Mesodermal cell (in vitro differentiated cells): ENCODE results near the gene ITGA4. TPM values are rescaled to one million over a fixed set of nuclear protein-coding genes. Genes with fewer than 3 reads are reported as not detected.

Source experiments
- H3K27ac ChIP-seq: 2 replicates; pipeline ENCODE4 v1.7.0; 2013; ENCODE audit warnings: mild to moderate bottlenecking, low read depth, low read length, moderate library complexity; ENCODE audit not compliant: severe bottlenecking
- H3K36me3 ChIP-seq: 2 replicates; pipeline ENCODE4 v1.7.1; 2013; ENCODE audit warnings: mild to moderate bottlenecking, low read length, moderate library complexity; ENCODE audit not compliant: control insufficient read depth, insufficient read depth
- H3K4me1 ChIP-seq: one replicate; pipeline ENCODE4 v1.7.1; 2013; ENCODE audit warnings: mild to moderate bottlenecking, low read length; ENCODE audit not compliant: insufficient read depth, control insufficient read depth, poor library complexity, severe bottlenecking
- H3K4me3 ChIP-seq: 2 replicates; pipeline ENCODE4 v1.7.0; 2013; ENCODE audit warnings: low read length, control low read depth, mild to moderate bottlenecking; ENCODE audit not compliant: insufficient read depth, poor library complexity, severe bottlenecking; ENCODE audit errors: extremely low read depth
- H3K9me3 ChIP-seq: 2 replicates; pipeline ENCODE4 v1.7.1; 2013; ENCODE audit warnings: mild to moderate bottlenecking, low read length, moderate library complexity; ENCODE audit not compliant: control insufficient read depth
- WGBS, 2 experiments: methylation state at CpG; one replicate each; pipeline ENCODE4 v1.1.5; 2013; ENCODE audit warnings: missing lambda C conversion rate in 2 of 2; ENCODE audit not compliant: insufficient coverage in 2 of 2; 5-methylcytosine and 5-hydroxymethylcytosine counted together
- polyA plus RNA-seq, 2 experiments: library from polyadenylated mRNA; stranded (reverse); fragments of 50-300 nt; gene quantifications; one replicate each; pipeline ENCODE4 v1.2.3, GENCODE V29; 2013

The ITGA4 gene
- polyA plus RNA-seq (2013, experiment 1 of 2) = 19.0 TPM
- polyA plus RNA-seq (2013, experiment 2 of 2) = 16.0 TPM

DNA sequence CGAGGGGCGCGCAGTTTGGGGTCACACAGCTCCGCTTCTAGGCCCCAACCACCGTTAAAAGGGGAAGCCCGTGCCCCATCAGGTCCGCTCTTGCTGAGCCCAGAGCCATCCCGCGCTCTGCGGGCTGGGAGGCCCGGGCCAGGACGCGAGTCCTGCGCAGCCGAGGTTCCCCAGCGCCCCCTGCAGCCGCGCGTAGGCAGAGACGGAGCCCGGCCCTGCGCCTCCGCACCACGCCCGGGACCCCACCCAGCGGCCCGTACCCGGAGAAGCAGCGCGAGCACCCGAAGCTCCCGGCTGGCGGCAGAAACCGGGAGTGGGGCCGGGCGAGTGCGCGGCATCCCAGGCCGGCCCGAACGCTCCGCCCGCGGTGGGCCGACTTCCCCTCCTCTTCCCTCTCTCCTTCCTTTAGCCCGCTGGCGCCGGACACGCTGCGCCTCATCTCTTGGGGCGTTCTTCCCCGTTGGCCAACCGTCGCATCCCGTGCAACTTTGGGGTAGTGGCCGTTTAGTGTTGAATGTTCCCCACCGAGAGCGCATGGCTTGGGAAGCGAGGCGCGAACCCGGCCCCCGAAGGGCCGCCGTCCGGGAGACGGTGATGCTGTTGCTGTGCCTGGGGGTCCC, at the start of gene ITGA4:
ITGA4 (plus strand) TSS at position 266 of the 620 bp plus-strand sequence; CDS start at position 535, 269 bp downstream.
- H3K4me3 ChIP-seq = peak within 1 kb of the TSS; percentile 57
- H3K4me1 ChIP-seq = no peaks in the 10 kb centered on the region
- H3K36me3 ChIP-seq = no peaks in the 10 kb centered on the region
- no peaks in the 10 kb centered on the region for H3K9me3 ChIP-seq
- WGBS, 2 experiments = 0 to 1% methylated on average over 44 to 53 of the region's 67 CpGs
- H3K27ac ChIP-seq = no peak within 1 kb of the TSS

DNA sequence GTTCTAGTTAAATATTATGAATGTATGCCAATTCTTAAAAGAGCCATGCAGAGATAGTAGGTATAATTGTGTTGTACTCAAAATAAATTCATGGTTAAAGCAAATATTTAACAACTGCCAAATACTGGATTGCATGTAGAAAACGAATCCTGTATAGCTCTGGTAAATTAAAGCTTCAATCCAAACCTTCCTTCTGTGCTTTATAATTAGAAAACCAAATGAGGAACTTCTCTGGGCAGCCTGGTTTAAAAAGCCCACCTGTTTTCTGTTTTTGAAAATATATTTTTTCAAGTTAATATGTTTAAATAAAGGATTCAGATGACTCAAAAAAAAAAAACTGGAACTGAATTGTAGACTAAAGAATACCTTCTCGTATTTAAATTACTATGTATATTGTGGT, 48.3 kb upstream of the ITGA4 start:
- no peak overlapping the region for H3K27ac ChIP-seq
- H3K4me3 ChIP-seq = no peak overlapping the region
- WGBS, 2 experiments = no CpG with 5 or more reads among the region's 2 CpGs
- no peaks in the 10 kb centered on the region for H3K36me3 ChIP-seq
- no peaks in the 10 kb centered on the region for H3K9me3 ChIP-seq
- no peaks in the 10 kb centered on the region for H3K4me1 ChIP-seq

DNA sequence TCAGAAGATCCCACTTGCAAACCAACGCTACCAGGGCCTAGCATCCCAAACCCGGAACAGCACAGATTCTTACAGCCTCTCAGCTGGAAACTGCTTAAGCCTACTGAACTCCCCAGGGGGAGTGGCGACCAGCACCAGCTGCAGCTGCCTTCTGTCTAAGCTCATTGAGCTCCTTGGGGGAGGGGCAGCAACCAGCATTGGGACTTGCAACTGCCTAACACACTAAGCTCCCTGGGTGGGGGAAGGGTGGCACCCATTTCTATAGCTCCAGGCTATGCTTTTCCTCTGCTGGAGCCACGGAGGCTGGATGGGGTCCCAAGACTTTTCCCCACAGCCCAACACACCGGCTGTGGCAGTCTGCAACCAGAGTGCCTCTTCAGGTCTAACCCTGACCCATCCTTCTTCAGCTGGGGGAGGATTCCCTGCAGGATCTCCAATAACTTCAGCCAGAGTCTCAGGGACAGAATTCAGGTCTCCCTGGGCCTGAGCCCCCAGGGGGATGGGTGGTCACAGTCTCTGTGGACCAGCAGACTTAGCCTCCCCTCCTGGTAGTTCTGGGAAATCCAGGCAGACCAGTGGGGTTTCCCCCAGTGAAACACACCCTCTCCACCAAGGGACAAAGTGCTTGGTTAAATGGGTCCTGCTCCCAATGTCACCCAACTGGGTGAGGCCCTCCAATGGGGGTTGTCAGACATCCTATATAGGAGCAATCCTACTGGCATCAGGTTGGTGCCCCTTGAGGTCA, 45.9 kb upstream of the ITGA4 start:
- Histone ChIP-seq H3K9me3 (no peaks in the 10 kb centered on the region), H3K36me3 (no peaks in the 10 kb centered on the region), H3K4me3 (no peak overlapping the region), H3K27ac (no peak overlapping the region), H3K4me1 (no peaks in the 10 kb centered on the region)
- WGBS, 2 experiments = 27 to 64% methylated on average over 2 to 5 of the region's 5 CpGs

DNA sequence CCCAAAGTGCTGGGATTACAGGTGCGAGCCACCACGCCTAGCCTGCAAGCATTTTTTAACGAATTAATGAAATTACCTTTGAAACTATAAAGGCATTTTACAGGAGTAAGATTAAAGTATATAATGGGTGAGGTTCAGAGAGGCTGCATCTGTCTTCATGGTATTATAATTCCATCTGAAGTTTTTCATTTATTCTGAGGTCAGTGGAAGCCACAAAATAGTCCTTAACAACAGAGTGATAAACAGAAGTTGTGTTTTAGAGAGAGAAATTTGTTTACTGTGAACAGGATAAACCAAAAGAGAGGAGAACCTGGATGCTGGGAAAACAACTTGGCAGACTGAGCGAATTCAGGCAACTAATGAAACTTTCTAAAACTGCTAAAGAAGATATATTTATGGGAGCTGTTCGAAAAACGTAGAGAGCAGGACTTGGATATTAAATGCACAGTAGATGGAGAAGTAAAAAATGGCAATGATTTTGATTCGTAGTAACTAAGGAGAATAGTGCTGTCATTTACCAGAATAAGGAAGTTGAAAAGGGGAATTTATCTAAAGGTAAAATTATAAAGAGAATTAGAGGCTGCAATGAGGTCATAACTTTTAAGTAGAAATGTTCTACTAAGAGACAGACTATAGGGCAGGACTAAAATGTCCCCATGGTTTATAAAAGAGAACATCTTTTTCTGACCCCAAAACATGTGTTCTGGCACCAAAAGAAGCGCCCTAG, 37.9 kb upstream of the ITGA4 start:
- Histone ChIP-seq H3K36me3 (no peaks in the 10 kb centered on the region), H3K4me3 (no peak overlapping the region), H3K27ac (no peak overlapping the region), H3K9me3 (no peaks in the 10 kb centered on the region), H3K4me1 (no peaks in the 10 kb centered on the region)
- WGBS, 2 experiments = 95 to 96% methylated on average over 5 to 6 of the region's 8 CpGs

DNA sequence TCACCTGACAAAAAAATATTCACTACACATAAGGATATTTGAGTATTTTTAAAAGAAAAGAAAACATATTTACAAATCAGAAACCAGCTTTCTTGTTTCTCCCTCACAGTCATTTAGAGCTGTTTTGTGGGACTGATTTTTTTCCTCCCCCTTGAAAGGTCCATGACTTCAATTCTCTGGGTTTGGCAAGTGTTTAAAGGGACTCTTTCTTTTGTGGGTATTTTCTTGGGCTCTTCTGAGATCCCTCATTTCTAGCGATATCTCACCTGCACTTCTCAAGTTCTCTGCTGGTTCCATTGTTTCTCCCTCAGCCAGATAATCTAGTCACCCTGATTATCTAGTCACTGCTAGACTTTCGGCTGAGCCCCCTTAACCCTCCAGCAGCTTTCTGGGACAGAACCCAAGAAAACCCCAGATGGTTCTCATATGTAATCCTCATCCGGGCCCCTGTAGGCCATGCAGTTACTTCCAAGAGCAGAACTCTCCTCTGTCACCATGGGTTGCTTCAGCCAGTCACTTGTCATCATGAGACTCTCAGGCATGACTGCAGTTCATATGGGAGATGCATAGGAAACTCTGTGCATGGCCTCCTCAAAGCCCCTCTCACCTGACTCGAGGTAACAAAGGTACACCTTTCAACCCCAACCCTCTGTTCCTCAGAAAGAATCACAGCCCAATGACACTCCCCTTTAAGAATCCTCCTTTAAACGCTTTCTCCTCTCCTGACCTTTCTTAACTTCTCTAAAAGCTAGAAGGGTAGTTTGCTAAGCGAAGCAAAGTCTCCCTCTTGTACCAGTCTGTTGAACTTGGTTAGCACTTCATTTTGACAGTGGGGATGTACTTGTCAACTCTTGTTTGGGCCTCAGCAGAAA, 36.7 kb upstream of the ITGA4 start:
- no peak overlapping the region for H3K4me3 ChIP-seq
- WGBS, 2 experiments = 83 to 98% methylated on average over 4 to 6 of the region's 6 CpGs
- no peak overlapping the region for H3K27ac ChIP-seq

DNA sequence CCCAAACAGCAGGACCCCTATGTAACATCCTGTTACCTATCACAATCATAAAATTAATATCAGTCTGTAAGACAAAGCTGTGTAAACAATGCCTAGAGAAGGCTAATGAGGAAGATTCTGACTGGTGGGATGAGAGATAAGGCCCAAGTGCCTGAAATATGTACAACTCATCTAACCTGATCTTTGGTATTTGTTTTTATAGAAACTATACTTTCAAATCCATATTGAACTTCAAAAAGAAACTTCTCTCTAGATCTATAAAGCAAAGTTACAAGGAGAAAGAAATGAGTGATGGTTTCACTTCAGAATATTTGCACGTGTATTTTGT, 36.1 kb upstream of the ITGA4 start:
- H3K27ac ChIP-seq = no peak overlapping the region
- no CpG with 5 or more reads among the region's 1 CpG for WGBS, 2 experiments
- H3K9me3 ChIP-seq = no peaks in the 10 kb centered on the region

More for the DNA sequence above, 36.7 kb upstream of the ITGA4 start:
- Histone ChIP-seq H3K36me3 (no peaks in the 10 kb centered on the region), H3K4me1 (no peaks in the 10 kb centered on the region), H3K9me3 (no peaks in the 10 kb centered on the region)

DNA sequence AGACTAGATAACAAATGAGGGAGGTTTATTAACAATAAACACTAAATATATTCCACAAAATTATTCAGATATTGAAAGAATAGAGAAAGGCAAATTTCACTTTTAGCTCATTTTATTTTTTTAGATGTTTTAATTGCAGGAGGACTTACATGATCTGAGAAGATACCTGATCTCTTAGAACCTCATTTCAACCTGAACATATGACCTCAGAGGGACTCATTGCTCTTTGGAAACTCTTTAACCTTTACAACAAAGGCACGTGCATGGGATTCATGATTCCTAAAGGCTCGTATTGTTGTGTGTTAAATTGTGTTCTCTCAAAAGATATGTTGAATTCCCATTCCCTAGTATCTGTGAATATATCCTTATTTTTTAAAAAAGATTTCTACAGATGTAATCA, 35.7 kb upstream of the ITGA4 start:
- no peak overlapping the region for H3K4me3 ChIP-seq
- H3K4me1 ChIP-seq = no peaks in the 10 kb centered on the region
- no peaks in the 10 kb centered on the region for H3K9me3 ChIP-seq
- H3K36me3 ChIP-seq = no peaks in the 10 kb centered on the region
- no CpG with 5 or more reads among the region's 2 CpGs for WGBS, 2 experiments
- no peak overlapping the region for H3K27ac ChIP-seq

More for the DNA sequence above, 36.1 kb upstream of the ITGA4 start:
- Histone ChIP-seq H3K4me3 (no peak overlapping the region), H3K4me1 (no peaks in the 10 kb centered on the region), H3K36me3 (no peaks in the 10 kb centered on the region)

DNA sequence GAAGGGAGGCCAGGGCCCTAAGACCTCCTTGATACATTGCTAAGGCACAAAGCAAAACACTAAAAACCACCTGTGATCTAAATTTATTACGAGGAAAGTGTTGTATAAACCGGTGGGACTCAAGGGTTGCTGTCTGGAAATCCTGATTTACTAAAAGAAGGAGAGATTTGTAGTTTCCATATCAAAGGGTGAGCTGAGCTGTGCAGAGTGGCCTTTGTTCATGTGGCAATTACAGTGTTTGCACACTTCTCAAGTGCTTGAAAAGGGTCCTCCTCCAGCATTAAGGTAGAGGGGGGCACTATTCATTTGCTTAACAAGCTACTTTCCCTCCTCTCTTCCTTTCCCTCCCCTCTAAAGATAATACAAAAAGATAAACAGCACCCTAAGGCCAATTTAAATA, 30.5 kb upstream of the ITGA4 start:
- 33 to 36% methylated on average over 1 to 2 of the region's 2 CpGs for WGBS, 2 experiments
- H3K9me3 ChIP-seq = no peaks in the 10 kb centered on the region
- no peak overlapping the region for H3K4me3 ChIP-seq
- no peak overlapping the region for H3K27ac ChIP-seq
- H3K36me3 ChIP-seq = no peaks in the 10 kb centered on the region
- no peaks in the 10 kb centered on the region for H3K4me1 ChIP-seq

DNA sequence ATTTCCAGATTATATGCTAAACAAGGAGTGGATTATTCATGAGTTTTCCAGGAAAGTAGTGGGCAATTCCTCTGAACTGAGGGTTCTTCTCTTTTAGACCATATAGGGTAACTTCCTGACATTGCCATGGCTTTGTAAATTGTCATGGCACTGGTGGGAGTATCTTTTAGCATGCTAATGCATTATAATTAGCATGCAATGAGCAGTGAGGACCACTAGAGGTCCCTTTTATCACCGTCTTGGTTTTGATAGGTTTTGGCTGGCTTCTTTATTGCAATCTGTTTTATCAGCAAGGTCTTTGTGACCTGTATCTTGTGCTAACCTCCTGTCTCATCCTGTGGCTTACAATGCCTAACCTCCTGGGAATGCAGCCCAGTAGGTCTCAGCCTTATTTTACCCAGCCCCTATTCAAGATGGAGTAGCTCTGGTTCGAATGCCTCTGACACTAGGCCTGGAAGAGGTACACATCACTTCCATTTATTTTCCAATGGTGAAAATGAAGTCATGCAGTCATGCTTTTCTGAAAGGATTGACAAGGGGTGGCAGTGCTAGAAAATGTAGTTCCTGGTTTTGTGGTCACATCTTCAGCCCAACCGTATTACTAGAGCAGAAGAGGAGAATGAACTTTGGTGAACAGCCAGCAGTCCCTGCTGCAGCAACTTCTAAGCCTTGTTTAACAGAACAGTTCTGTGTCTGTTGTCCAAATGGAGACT, 26.6 kb upstream of the ITGA4 start:
- Histone ChIP-seq H3K27ac (no peak overlapping the region), H3K9me3 (no peaks in the 10 kb centered on the region), H3K4me1 (no peaks in the 10 kb centered on the region), H3K36me3 (no peaks in the 10 kb centered on the region), H3K4me3 (no peak overlapping the region)
- 100% methylated on average over 1 of the region's 3 CpGs for WGBS, 2 experiments

DNA sequence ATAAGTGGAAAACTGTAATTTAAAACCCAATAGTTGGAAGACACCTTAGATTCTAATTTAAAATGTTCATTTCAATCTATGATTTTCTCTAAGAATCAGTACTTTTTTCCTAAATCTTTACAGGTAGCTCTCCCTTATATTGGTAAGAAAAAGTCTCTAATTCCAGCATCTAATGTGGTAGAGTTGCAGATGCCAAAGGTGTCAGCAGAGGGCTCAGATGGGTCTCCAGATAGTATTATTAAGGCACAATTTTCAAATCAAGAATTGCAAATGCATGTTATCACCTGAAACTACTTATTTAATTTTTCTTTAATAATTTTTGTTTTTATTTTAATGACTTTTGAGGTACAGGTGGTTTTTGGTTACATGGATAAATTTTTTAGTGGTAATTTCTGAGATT, 25.5 kb upstream of the ITGA4 start:
- H3K9me3 ChIP-seq = no peaks in the 10 kb centered on the region
- H3K4me3 ChIP-seq = no peak overlapping the region
- H3K27ac ChIP-seq = no peak overlapping the region
- no peaks in the 10 kb centered on the region for H3K36me3 ChIP-seq
- H3K4me1 ChIP-seq = no peaks in the 10 kb centered on the region
